Transverse colon (tissue), 4 donors: ENCODE results near the gene PTX4. TPM values are rescaled to one million over a fixed set of nuclear protein-coding genes. Genes with fewer than 3 reads are reported as not detected.
A peak's percentile ranks its signal among the peaks of the same experiment; 100 is the strongest.
"Not testable (repeated sequence)": the region's sequence is repeated elsewhere in the genome, so short reads cannot be mapped to it uniquely, and the experiment has no call there.

ENCODE experiments used
- DNase-seq: peaks from one replicate; pipeline ENCODE4 v3.0.0-alpha.2; 2019
- H3K27ac ChIP-seq, 4 donors: fragments of 200-600 bp; sonication (generic); 2 replicates each; pipeline ENCODE4 v1.5.1; 2016 to 2018; ENCODE audit warnings: inconsistent platforms in 4 of 4
- H3K27me3 ChIP-seq: fragments of 200-600 bp; sonication (generic); 2 replicates; pipeline ENCODE4 v1.5.1; 2017; ENCODE audit warnings: inconsistent platforms
- H3K36me3 ChIP-seq, 4 donors: fragments of 200-600 bp; sonication (generic); 2 replicates each; pipeline ENCODE4 v1.5.1; 2017 to 2019; ENCODE audit warnings: inconsistent platforms in 4 of 4
- H3K4me1 ChIP-seq, 4 donors: fragments of 200-600 bp; sonication (generic); 2 replicates each; pipeline ENCODE4 v1.5.1; 2017 to 2020; ENCODE audit warnings: inconsistent platforms in 4 of 4
- H3K4me3 ChIP-seq, 4 donors: fragments of 200-600 bp; sonication (generic); 1 replicate in 1 of 4; 2 replicates in 3 of 4; pipeline versions ENCODE4 v1.5.1 to v1.6.1; 2017 to 2019; ENCODE audit warnings: inconsistent platforms in 4 of 4
- H3K9me3 ChIP-seq, 2 donors: fragments of 200-600 bp; sonication (generic); 2 replicates each; pipeline ENCODE4 v1.5.1; 2017 to 2019; ENCODE audit warnings: inconsistent platforms in 2 of 2
- EP300 ChIP-seq: sonication (generic); formaldehyde crosslinking; IDR thresholded peaks from one replicate; pipeline ENCODE4 v1.6.1; 2017; ENCODE audit warnings: antibody characterized with exemption, low read depth
- POLR2A ChIP-seq: fragments of 450-650 bp; IDR thresholded peaks from one replicate; pipeline ENCODE4 v1.6.1; 2016; ENCODE audit warnings: antibody characterized with exemption, mild to moderate bottlenecking, moderate library complexity
- POLR2AphosphoS5 ChIP-seq, 3 donors: sonication (generic); formaldehyde crosslinking; IDR thresholded peaks; one replicate each; pipeline ENCODE4 v1.6.1; 2016; ENCODE audit warnings: antibody characterized with exemption in 3 of 3
- WGBS, 2 donors: methylation state at CpG; one replicate each; pipeline ENCODE4 v1.1.5; 2018; ENCODE audit warnings: low coverage in 1 of 2; 5-methylcytosine and 5-hydroxymethylcytosine counted together
- in situ Hi-C, 4 donors: fragments of 200-750 bp; cut with MboI; loops; one replicate each; pipeline versions ENCODE4 v1.15.0 to v1.15.1; 2017; ENCODE audit warnings: low sequenced_read_pairs in 3 of 4, low pct_ligation_motif_present in 1 of 4, low pct_unique_long_range_greater_than_20kb in 1 of 4
- intact Hi-C: fragments of 100-400 bp; cut with DNase I; formaldehyde crosslinking; loops from one replicate; pipeline ENCODE4 v1.15.1; 2023; ENCODE audit warnings: low total_unique reads
- total RNA-seq, 4 donors: library from RNA; depleted of rRNA; stranded (reverse); fragments of >200 nt; gene quantifications; one replicate each; pipeline ENCODE4 v1.1.0, GENCODE V29; 2016
- TF ChIP-seq, protein P1 (sequence below), 5 experiments: fragments of 200-600 bp in 3 of 5; fragments of 450-650 bp in 2 of 5; sonication (generic) in 3 of 5; IDR thresholded peaks; 1 replicate in 2 of 5; 2 replicates in 3 of 5; pipeline ENCODE4 v1.5.1; 2016 to 2017; ENCODE audit warnings: antibody characterized with exemption in 5 of 5, inconsistent platforms in 3 of 5, mild to moderate bottlenecking in 2 of 5, moderate library complexity in 1 of 5

The PTX4 gene
- total RNA-seq, 4 donors from 2014 or later = not detected

DNA sequence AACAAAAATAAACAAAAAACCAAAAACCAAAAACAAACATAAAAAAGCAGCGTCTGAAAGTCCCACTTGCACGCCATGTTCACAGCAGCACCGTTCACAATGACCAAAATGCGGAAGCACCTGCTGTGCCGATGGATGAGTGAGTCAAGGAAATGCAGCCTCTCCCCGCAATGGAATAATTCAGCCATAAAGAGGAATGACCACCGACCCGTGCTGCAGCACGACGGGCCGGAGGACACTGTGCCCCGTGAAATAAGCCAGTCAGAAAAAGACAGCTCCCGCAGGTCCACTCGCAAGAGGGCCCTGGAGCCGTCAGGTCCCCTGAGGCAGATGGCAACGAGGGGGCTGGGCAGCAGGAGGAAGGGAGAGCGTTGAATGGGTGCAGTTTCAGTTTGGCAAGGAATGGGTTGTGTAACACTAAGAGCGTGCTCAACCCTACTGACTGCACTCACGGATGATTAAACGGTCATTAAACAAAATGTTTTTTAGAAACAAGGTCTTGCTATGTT lies 19.0 kb downstream of the PTX4 start:
- H3K36me3 ChIP-seq = no peaks in the 10 kb centered on the region
- no peak for DNase-seq
- H3K4me3 ChIP-seq = no peak overlapping the region
- peaks cover 6 to 32% (median 13%) of the 10 kb centered on the region in 4 donors for H3K4me1 ChIP-seq
- WGBS, 2 donors = 60 to 75% methylated on average over 4 to 20 of the region's 20 CpGs
- intact Hi-C loops (no loop called here), in situ Hi-C loops (no loop called here)
- no peaks in the 10 kb centered on the region for H3K9me3 ChIP-seq
- no peaks in the 10 kb centered on the region for H3K27me3 ChIP-seq
- peak overlapping the region in 3 of 4 donors; percentile 10 to 60 (median 36) for H3K27ac ChIP-seq
- no peak for TF ChIP-seq POLR2A
- TF ChIP-seq, protein P1, sequence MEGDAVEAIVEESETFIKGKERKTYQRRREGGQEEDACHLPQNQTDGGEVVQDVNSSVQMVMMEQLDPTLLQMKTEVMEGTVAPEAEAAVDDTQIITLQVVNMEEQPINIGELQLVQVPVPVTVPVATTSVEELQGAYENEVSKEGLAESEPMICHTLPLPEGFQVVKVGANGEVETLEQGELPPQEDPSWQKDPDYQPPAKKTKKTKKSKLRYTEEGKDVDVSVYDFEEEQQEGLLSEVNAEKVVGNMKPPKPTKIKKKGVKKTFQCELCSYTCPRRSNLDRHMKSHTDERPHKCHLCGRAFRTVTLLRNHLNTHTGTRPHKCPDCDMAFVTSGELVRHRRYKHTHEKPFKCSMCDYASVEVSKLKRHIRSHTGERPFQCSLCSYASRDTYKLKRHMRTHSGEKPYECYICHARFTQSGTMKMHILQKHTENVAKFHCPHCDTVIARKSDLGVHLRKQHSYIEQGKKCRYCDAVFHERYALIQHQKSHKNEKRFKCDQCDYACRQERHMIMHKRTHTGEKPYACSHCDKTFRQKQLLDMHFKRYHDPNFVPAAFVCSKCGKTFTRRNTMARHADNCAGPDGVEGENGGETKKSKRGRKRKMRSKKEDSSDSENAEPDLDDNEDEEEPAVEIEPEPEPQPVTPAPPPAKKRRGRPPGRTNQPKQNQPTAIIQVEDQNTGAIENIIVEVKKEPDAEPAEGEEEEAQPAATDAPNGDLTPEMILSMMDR (IDR thresholded peaks at IDR 0.05) = no peak

DNA sequence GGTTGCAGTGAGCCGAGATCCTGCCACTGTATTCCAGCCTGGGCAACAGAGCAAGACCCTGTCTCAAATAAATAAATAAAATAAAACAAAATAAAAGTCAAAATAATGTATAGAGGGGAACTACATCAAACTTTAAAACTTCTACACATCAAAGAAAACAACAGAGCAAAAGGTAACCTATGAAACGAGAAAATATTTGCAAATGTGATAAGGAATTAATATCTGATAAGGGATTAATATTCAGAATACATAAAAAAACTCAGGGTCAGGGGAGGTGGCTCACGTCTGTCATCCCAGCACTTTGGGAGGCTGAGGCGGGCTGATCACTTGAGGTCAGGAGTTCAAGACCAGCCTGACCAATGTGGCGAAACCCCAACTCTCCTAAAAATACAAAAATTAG lies 19.6 kb downstream of the PTX4 start:
- 64 to 68% methylated on average over 5 of the region's 5 CpGs for WGBS, 2 donors
- H3K36me3 ChIP-seq, H3K9me3 ChIP-seq, H3K27me3 ChIP-seq, in situ Hi-C loops, H3K4me3 ChIP-seq, intact Hi-C loops, DNase-seq: not testable (repeated sequence)
- H3K4me1 ChIP-seq = peaks cover 5 to 30% (median 10%) of the 10 kb centered on the region in 4 donors
- peak overlapping the region in 1 of 4 donors; percentile 60 for H3K27ac ChIP-seq

DNA sequence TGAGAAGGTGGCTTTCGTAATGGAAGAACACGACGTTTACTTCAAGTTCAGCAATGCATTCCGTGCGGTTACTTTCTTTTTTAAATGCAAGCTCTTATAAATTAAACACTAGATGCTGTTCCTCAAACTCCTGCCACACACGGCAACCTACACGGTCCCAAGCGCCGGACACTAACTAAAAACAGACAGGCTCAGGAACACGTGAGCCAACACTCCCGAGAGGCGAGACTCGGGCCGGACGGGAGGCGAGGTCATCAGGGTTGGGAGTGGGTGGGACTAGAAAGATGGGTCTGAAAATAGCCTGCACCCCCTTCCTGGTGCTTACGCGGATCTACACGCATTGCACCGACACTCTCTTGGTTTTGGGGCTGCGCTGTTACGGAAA lies 20.3 kb downstream of the PTX4 start:
- Histone ChIP-seq H3K36me3 (no peaks in the 10 kb centered on the region), H3K27me3 (no peaks in the 10 kb centered on the region), H3K4me1 (peaks cover 0 to 23% (median 3%) of the 10 kb centered on the region in 4 donors), H3K9me3 (no peaks in the 10 kb centered on the region), H3K27ac (no peak overlapping the region), H3K4me3 (no peak overlapping the region)
- in situ Hi-C loops (no loop called here), intact Hi-C loops (no loop called here)
- TF ChIP-seq EP300 (no peak), POLR2AphosphoS5 (IDR thresholded peaks at IDR 0.05) (no peak), POLR2A (no peak)
- TF ChIP-seq, protein P1 (IDR thresholded peaks at IDR 0.05) = no peak
- no peak for DNase-seq
- WGBS, 2 donors = 89 to 95% methylated on average over 11 to 22 of the region's 22 CpGs

DNA sequence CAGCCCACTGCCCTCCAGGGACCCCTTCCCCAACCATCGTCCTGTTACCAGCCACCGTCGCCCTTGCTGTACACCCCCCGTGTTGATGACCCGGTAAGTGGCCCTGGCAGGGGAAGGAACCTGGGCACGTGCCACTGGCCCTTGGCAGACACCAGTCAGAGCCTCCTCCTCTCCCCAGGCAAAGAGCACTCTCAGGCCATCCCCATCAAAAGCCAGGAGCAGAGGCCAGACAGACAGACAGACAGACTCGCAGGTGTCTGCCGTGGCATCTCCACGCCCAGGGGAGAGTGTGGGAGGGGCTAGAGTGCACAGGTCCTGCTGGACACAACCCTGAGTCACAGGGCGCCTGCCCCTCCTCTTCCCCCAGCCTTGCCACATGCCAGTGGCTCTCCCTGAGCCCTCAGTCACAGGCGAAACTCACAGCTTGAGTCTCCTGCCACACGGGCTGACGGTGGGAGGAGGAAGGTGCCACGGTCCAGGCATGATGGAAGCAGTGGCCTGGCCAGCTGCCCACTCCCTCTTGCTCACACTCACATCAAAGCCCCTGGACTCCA lies 21.7 kb downstream of the PTX4 start:
- no peak for DNase-seq
- intact Hi-C loops (no loop called here), in situ Hi-C loops (no loop called here)
- Histone ChIP-seq H3K9me3 (no peaks in the 10 kb centered on the region), H3K27me3 (no peaks in the 10 kb centered on the region), H3K27ac (no peak overlapping the region), H3K36me3 (no peaks in the 10 kb centered on the region), H3K4me1 (peaks cover 0 to 19% (median 2%) of the 10 kb centered on the region in 4 donors), H3K4me3 (no peak overlapping the region)
- TF ChIP-seq EP300 (no peak), POLR2AphosphoS5 (IDR thresholded peaks at IDR 0.05) (no peak), POLR2A (no peak)
- TF ChIP-seq, protein P1 (IDR thresholded peaks at IDR 0.05) = no peak
- WGBS, 2 donors = 83 to 93% methylated on average over 5 to 14 of the region's 14 CpGs

DNA sequence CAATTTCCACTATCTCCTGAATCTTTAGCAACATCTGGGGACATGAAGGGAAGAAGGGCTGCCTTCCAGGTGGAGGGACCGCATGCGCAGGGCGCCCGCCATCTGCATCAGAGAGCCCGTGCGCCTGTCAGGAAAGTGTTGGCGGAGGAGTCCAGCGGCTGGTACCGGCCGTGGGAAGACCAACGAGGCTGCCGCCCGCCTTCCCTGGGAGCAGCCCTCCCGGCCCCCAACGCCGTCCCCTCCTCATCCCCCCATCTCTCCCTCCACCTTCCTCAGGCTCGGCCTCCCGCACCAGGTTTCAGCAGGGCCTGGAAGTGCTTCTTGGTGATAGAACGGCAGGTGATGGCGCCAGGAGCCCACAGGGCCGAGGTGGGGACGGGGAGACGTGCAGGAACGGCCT lies 22.7 kb downstream of the PTX4 start:
- Histone ChIP-seq H3K9me3 (no peaks in the 10 kb centered on the region), H3K36me3 (peaks cover 0 to 4% (median 0%) of the 10 kb centered on the region in 4 donors), H3K27me3 (no peaks in the 10 kb centered on the region), H3K4me3 (no peak overlapping the region), H3K27ac (no peak overlapping the region), H3K4me1 (peaks cover 0 to 12% (median 0%) of the 10 kb centered on the region in 4 donors)
- in situ Hi-C loops (no loop called here), intact Hi-C loops (no loop called here)
- DNase-seq = no peak
- no peak for TF ChIP-seq EP300
- TF ChIP-seq, protein P1 (IDR thresholded peaks at IDR 0.05) = no peak
- no peak for TF ChIP-seq POLR2AphosphoS5 (IDR thresholded peaks at IDR 0.05)
- no peak for TF ChIP-seq POLR2A
- 87% methylated on average over 20 of the region's 24 CpGs; no CpG with 5 or more reads in 1 of the 2 donors for WGBS, 2 donors
